ENCODE measurements around the gene PXDC1. TPM values are rescaled to one million over a fixed set of nuclear protein-coding genes. Genes with fewer than 3 reads are reported as not detected.
A peak's percentile ranks its signal among the peaks of the same experiment; 100 is the strongest.

PXDC1 gene
- total RNA-seq, 1 experiment from 2014 or later, result 6.3 TPM

DNA sequence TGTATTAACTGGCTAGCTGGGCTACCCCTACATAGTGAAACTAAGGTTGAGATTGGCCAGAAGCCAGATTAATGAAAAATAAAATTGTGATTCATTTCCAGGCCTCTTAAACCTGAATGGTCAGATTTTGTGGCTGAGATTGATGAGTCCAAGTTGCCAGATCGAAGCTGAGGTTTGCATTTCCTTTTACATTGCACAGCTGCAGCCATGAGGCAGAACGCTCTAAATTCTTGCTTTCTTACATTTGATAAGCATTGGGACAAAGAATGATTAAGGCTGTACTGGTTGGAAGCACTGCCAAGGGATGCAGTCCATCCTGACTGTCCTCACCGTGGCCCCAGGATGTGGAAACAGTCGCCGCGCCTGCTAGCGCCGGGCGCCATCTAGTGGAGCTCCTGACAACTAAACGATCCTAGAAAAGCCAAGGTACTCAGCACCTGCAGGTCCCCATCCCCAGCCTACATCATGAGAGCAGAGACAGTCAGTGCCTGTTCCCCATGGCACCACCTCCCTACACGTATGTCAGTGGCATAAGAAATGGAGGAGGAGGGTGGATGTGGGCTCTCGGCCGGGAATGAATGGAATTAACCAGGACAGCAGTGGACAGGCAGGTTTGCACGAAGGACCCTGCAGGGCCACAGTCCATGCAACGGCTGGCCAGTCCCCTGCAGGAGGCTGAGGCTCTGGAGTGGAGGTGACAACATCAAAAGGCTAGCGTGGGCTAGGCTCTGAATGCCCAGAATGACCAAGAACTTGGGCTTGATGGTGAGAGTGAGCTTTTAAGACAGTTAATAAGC lies 19.0 kb downstream of the PXDC1 start:
- Histone ChIP-seq H2AFZ (ENCODE audit: low read depth, low read length, poor library complexity, severe bottlenecking) (no peak overlapping the region), H3K79me2 (ENCODE audit: insufficient read depth, low read length) (no peaks in the 10 kb centered on the region), H3K4me2 (ENCODE audit: low read length) (no peak overlapping the region), H3K27ac (ENCODE audit: low read depth, low read length) (no peak overlapping the region), H3K9me2 (ENCODE audit: insufficient read depth) (no peaks in the 10 kb centered on the region), H4K20me1 (ENCODE audit: insufficient read depth) (no peaks in the 10 kb centered on the region), H3K9me3 (ENCODE audit: control insufficient read depth in 1 of 2, insufficient read depth in 1 of 2, low read depth in 1 of 2, low read length in 2 of 2) (peaks cover 5% of the 10 kb centered on the region in 2 experiments; a peak in 2 of 4 replicates), H3K27me3 (ENCODE audit: insufficient read depth, low read length) (no peaks in the 10 kb centered on the region), H3K4me1 (ENCODE audit: control insufficient read depth in 1 of 2, insufficient read depth in 2 of 2, low read length in 2 of 2) (no peaks in the 10 kb centered on the region), H3K36me3 (ENCODE audit: control insufficient read depth in 1 of 2, insufficient read depth in 2 of 2, low read length in 2 of 2) (peaks cover 0 to 7% of the 10 kb centered on the region in 2 experiments; a peak in 3 of 4 replicates), H3K4me3 (replicated peaks in 1 of 2; ENCODE audit: low read depth in 1 of 2, low read length in 2 of 2) (no peak overlapping the region), H3K9ac (ENCODE audit: low read length) (no peak overlapping the region)
- no peak for TF ChIP-seq JUND (IDR thresholded peaks at IDR 0.05)
- TF ChIP-seq, protein P1, sequence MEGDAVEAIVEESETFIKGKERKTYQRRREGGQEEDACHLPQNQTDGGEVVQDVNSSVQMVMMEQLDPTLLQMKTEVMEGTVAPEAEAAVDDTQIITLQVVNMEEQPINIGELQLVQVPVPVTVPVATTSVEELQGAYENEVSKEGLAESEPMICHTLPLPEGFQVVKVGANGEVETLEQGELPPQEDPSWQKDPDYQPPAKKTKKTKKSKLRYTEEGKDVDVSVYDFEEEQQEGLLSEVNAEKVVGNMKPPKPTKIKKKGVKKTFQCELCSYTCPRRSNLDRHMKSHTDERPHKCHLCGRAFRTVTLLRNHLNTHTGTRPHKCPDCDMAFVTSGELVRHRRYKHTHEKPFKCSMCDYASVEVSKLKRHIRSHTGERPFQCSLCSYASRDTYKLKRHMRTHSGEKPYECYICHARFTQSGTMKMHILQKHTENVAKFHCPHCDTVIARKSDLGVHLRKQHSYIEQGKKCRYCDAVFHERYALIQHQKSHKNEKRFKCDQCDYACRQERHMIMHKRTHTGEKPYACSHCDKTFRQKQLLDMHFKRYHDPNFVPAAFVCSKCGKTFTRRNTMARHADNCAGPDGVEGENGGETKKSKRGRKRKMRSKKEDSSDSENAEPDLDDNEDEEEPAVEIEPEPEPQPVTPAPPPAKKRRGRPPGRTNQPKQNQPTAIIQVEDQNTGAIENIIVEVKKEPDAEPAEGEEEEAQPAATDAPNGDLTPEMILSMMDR (IDR thresholded peaks at IDR 0.05 in 2 of 3, conservative IDR thresholded peaks at IDR 0.05 in 1 of 3; ENCODE audit: borderline replicate concordance in 1 of 3, insufficient read depth in 1 of 3, low read depth in 2 of 3, low read length in 2 of 3), result peak; percentile 82 to 86 (median 86)
- TF ChIP-seq RAD21 (IDR thresholded peaks at IDR 0.05; ENCODE audit: low read depth), result peak; percentile 98
- no peak for TF ChIP-seq POLR2A (IDR thresholded peaks at IDR 0.05; ENCODE audit: borderline replicate concordance, extremely low read depth, insufficient read depth, insufficient read length)
- ChIA-PET CTCF (interaction anchor here (0.6 to 2.2 kb wide), 9 partner anchors 220 to 471 kb away, joined by 3 to 22 read pairs (median 4); no protein-coding TSS in a partner anchor), POLR2A (no interaction called here), RAD21 (ENCODE audit: low non-redundant PET in 1 of 2, low total read pairs in 2 of 2, uncharacterized antibody in 2 of 2, unreplicated experiment in 2 of 2) (interaction anchor here (0.8 to 1.1 kb wide), 3 partner anchors 246 to 453 kb away, joined by 3 to 8 read pairs (median 4); no protein-coding TSS in a partner anchor)
- DNase-seq (ENCODE audit: low read depth, low spot score) (no peak), ATAC-seq (peak; percentile 98)
- BruUV-seq (replicated peaks), result no TSS peak
- intact Hi-C loops (cut with micrococcal nuclease), result loop anchor here (1.0 to 10.0 kb wide), 5 partner anchors 275 to 608 kb away; partner anchors contain the start of gene SLC22A23

DNA sequence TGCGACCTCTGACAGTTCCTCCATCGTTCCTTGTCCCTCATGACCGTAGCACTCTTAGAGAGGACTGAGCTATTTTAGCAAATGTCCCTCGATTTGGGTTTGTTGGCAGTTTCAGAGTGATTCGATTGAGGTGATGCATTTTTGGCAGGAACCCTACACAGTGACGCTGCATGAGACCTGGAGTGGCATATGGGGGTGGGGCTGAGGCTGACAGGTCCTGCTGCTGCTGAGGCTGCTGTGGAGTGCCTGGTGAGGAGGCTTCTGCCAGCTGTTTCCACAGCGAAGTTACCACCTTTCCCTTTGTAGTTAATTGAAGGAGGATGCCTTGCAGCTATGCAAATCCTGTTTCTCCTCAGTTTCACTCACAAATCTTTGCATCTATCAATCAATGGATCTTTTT lies 19.8 kb downstream of the PXDC1 start:
- intact Hi-C loops (cut with micrococcal nuclease), result loop anchor here (1.0 to 10.0 kb wide), 5 partner anchors 274 to 607 kb away; partner anchors contain the start of gene SLC22A23
- no peak for TF ChIP-seq YY1 (IDR thresholded peaks at IDR 0.05; ENCODE audit: extremely low read depth, insufficient replicate concordance, low read depth, low read length)
- no peak for TF ChIP-seq RAD21 (IDR thresholded peaks at IDR 0.05; ENCODE audit: low read depth)
- TF ChIP-seq ZFX (IDR thresholded peaks at IDR 0.05), result no peak
- no peak for TF ChIP-seq EGR1 (IDR thresholded peaks at IDR 0.05; ENCODE audit: low read depth)
- no peak for TF ChIP-seq SP1 (IDR thresholded peaks at IDR 0.05; ENCODE audit: low read depth)
- TF ChIP-seq ZNF274 (IDR thresholded peaks at IDR 0.05; ENCODE audit: low read depth, low read length), result no peak

More for the DNA sequence above, 19.8 kb downstream of the PXDC1 start:
- no peaks in the 10 kb centered on the region for H3K79me2 ChIP-seq (ENCODE audit: insufficient read depth, low read length)
- no peaks in the 10 kb centered on the region for H3K4me1 ChIP-seq (ENCODE audit: control insufficient read depth in 1 of 2, insufficient read depth in 2 of 2, low read length in 2 of 2)
- ChIA-PET RAD21 (ENCODE audit: low non-redundant PET in 1 of 2, low total read pairs in 2 of 2, uncharacterized antibody in 2 of 2, unreplicated experiment in 2 of 2) (interaction anchor here (0.8 to 0.9 kb wide), 2 partner anchors 321 to 452 kb away, joined by 3 to 8 read pairs; no protein-coding TSS in a partner anchor), CTCF (interaction anchor here (0.9 to 2.2 kb wide), 7 partner anchors 12 to 452 kb away, joined by 3 to 22 read pairs (median 4); no protein-coding TSS in a partner anchor), POLR2A (no interaction called here)
- H2AFZ ChIP-seq (ENCODE audit: low read depth, low read length, poor library complexity, severe bottlenecking), result no peak overlapping the region
- no peak overlapping the region for H3K4me2 ChIP-seq (ENCODE audit: low read length)
- H3K9me2 ChIP-seq (ENCODE audit: insufficient read depth), result no peaks in the 10 kb centered on the region
- H3K4me3 ChIP-seq (replicated peaks in 1 of 2; ENCODE audit: low read depth in 1 of 2, low read length in 2 of 2), result no peak overlapping the region
- H3K27me3 ChIP-seq (ENCODE audit: insufficient read depth, low read length), result no peaks in the 10 kb centered on the region
- BruUV-seq (replicated peaks), result no TSS peak
- H3K36me3 ChIP-seq (ENCODE audit: control insufficient read depth in 1 of 2, insufficient read depth in 2 of 2, low read length in 2 of 2), result peaks cover 0 to 7% of the 10 kb centered on the region in 2 experiments; a peak in 3 of 4 replicates
- DNase-seq (ENCODE audit: low read depth, low spot score), result no peak
- no peak overlapping the region for H3K9ac ChIP-seq (ENCODE audit: low read length)
- H4K20me1 ChIP-seq (ENCODE audit: insufficient read depth), result no peaks in the 10 kb centered on the region
- ATAC-seq, result no peak
- H3K9me3 ChIP-seq (ENCODE audit: control insufficient read depth in 1 of 2, insufficient read depth in 1 of 2, low read depth in 1 of 2, low read length in 2 of 2), result peaks cover 5% of the 10 kb centered on the region in 2 experiments; a peak in 2 of 4 replicates
- H3K27ac ChIP-seq (ENCODE audit: low read depth, low read length), result no peak overlapping the region
